Cardiac muscle cell (in vitro differentiated cells and primary cell): Measurements from ENCODE around the gene NYNRIN. TPM values are rescaled to one million over a fixed set of nuclear protein-coding genes. Genes with fewer than 3 reads are reported as not detected.

Experiments
- DNase-seq, 2 donors: peaks; one replicate each; pipeline versions ENCODE4 v3.0.0 to v3.0.0-alpha.2; 2010 to 2017; ENCODE audit warnings: low read depth in 1 of 2, low spot score in 1 of 2
- H3K27ac ChIP-seq: fragments of 200-600 bp; sonication (generic); 2 replicates; pipeline ENCODE4 v1.5.1; 2016
- H3K27me3 ChIP-seq: fragments of 200-600 bp; sonication (generic); 2 replicates; pipeline ENCODE4 v1.6.0; 2016; ENCODE audit warnings: control low read depth
- H3K36me3 ChIP-seq: fragments of 200-600 bp; sonication (generic); 2 replicates; pipeline ENCODE4 v1.5.1; 2016; ENCODE audit warnings: control low read depth
- H3K4me1 ChIP-seq: fragments of 200-600 bp; sonication (generic); 2 replicates; pipeline ENCODE4 v1.8.1; 2017; ENCODE audit warnings: low read depth, mild to moderate bottlenecking, mixed run types
- H3K4me3 ChIP-seq: fragments of 200-600 bp; sonication (generic); 2 replicates; pipeline ENCODE4 v1.5.1; 2016; ENCODE audit warnings: mild to moderate bottlenecking
- H3K9me3 ChIP-seq: fragments of 200-600 bp; sonication (generic); 2 replicates; pipeline ENCODE4 v1.5.1; 2017; ENCODE audit warnings: low read depth, mild to moderate bottlenecking, control low read depth
- polyA plus RNA-seq: library from polyadenylated mRNA; unstranded; fragments of >200 nt; fragmentation: Nextera tagmentation; extraction: Ambion mirVana; gene quantifications from 2 replicates; pipeline ENCODE4 v1.2.1, GENCODE V29; 2016
- total RNA-seq: library from RNA; depleted of rRNA; stranded (reverse); fragments of >200 nt; gene quantifications from 2 replicates; pipeline ENCODE4 v1.2.3, GENCODE V29; 2016
- TF ChIP-seq, protein P1 (sequence below): IDR thresholded peaks from 2 replicates; pipeline ENCODE4 v1.5.1; 2012; ENCODE audit warnings: low read depth, mild to moderate bottlenecking, low read length

Gene NYNRIN
- total and polyA plus RNA-seq, 2 experiments from 2014 or later, result 21.3 to 56.2 TPM

DNA sequence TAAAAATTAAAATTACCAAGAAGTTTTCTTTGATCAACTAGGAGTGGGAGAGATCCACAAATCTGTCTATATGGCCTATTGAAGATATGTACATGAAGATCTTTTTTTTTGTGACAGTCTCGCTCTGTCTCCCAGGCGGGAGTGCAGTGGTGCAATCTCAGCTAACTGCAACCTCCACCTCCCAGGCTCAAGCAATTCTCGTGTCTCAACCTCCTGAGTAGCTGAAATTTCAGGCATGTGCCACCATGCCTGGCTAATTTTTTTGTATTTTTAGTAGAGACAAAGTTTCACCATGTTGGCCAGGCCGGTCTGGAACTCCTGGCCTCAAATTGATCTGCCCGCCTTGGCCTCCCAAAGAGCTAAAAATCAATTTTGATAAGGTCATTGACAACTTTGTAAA is 35.4 kb upstream of the NYNRIN start:
- Histone ChIP-seq H3K27me3 (peaks cover 35% of the 10 kb centered on the region), H3K4me3 (no peak overlapping the region), H3K27ac (no peak overlapping the region), H3K4me1 (peaks cover 5% of the 10 kb centered on the region), H3K36me3 (no peaks in the 10 kb centered on the region), H3K9me3 (no peaks in the 10 kb centered on the region)
- DNase-seq, result no peak
- TF ChIP-seq, protein P1, sequence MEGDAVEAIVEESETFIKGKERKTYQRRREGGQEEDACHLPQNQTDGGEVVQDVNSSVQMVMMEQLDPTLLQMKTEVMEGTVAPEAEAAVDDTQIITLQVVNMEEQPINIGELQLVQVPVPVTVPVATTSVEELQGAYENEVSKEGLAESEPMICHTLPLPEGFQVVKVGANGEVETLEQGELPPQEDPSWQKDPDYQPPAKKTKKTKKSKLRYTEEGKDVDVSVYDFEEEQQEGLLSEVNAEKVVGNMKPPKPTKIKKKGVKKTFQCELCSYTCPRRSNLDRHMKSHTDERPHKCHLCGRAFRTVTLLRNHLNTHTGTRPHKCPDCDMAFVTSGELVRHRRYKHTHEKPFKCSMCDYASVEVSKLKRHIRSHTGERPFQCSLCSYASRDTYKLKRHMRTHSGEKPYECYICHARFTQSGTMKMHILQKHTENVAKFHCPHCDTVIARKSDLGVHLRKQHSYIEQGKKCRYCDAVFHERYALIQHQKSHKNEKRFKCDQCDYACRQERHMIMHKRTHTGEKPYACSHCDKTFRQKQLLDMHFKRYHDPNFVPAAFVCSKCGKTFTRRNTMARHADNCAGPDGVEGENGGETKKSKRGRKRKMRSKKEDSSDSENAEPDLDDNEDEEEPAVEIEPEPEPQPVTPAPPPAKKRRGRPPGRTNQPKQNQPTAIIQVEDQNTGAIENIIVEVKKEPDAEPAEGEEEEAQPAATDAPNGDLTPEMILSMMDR, result no peak

DNA sequence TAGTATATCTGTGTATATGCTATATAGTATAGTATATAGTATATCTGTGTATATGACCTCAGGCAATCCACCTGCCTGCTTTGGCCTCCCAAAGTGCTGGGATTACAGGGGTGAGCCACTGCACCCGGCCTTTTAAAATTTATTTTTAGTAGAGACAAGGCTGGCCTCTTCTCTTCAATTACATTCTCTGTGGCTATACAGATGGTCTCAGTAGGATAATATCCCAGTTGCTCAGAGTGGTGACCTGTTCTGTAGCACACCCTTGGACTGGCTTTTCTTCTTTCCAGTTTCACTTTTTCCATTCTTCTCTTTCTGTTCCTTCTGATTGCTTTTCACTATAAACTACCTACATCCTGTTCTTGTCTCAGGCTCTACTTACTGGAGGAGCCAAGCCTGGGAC is 34.0 kb upstream of the NYNRIN start:
- Histone ChIP-seq H3K27ac (no peak overlapping the region), H3K4me3 (no peak overlapping the region), H3K9me3 (no peaks in the 10 kb centered on the region), H3K4me1 (peaks cover 5% of the 10 kb centered on the region), H3K36me3 (no peaks in the 10 kb centered on the region), H3K27me3 (peaks cover 29% of the 10 kb centered on the region)
- no peak for DNase-seq
- TF ChIP-seq, protein P1, result no peak

DNA sequence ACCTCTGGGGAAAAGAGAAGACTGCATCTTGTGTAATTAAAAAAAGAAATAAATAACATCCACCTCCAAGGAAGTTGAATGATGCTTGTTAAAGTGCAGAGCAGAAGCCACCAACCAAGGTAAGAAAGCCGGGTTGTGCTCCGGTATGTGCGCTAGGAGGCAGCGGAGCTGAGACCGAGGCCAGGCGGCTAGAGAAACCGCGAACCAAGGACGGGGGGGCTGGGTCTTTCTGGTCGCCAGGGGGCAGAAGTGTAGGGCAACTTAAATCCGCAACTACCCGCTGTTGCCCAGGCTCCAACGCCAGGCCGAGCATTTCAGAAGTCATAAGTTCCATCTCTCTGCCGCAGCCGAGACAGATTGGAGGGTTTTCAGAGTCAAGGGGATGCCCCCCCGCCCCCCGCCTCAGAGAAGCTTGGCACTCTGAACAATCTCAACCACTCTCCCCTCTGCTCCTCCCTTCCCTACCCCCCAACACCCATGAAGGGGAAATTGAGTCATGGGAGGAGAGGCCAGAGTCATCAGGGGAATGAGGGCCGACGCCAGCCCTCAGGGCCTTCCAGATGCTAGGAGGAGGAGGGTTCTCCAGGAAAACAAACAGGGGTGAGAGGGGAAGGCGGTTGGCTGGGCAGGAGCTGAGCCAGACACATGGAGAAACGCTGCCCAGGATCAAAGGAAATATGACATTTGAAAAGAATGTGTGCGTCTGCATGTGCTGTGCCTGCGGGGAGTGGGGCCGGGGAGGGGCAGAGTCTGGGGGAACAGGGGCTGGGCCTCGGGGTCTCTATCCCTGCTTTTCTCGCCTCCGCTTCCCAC is 33.0 kb upstream of the NYNRIN start:
- peaks cover 5% of the 10 kb centered on the region for H3K4me1 ChIP-seq

DNA sequence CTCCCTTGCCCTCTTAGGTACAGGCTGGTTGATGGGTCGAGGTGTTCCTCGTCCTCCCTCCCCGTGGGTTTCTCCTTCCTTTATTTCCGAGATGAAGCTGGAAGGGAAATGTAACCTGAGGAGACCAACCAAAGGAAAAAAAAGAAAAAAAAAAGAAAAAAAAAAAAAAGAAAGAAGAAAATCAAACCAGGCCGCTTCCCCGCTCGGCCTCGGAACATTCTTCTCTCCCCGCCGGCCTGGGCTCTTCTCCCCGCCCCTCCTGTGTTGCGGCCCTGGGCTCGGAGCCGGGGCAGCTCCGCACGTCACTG is 32.4 kb upstream of the NYNRIN start:
- no peaks in the 10 kb centered on the region for H3K9me3 ChIP-seq
- no peaks in the 10 kb centered on the region for H3K36me3 ChIP-seq
- H3K27ac ChIP-seq, result peak overlapping the region; percentile 85
- peak overlapping the region; percentile 79 for H3K4me3 ChIP-seq
- DNase-seq, result no peak
- TF ChIP-seq, protein P1, result no peak
- peaks cover 21% of the 10 kb centered on the region for H3K27me3 ChIP-seq
- peaks cover 5% of the 10 kb centered on the region for H3K4me1 ChIP-seq

More for the DNA sequence above, 33.0 kb upstream of the NYNRIN start:
- no peaks in the 10 kb centered on the region for H3K9me3 ChIP-seq
- peaks cover 25% of the 10 kb centered on the region for H3K27me3 ChIP-seq
- DNase-seq, result peak; percentile 93 to 97
- no peaks in the 10 kb centered on the region for H3K36me3 ChIP-seq
- TF ChIP-seq, protein P1, result peak; percentile 98
- peak overlapping the region; percentile 85 for H3K27ac ChIP-seq
- H3K4me3 ChIP-seq, result peak overlapping the region; percentile 79

DNA sequence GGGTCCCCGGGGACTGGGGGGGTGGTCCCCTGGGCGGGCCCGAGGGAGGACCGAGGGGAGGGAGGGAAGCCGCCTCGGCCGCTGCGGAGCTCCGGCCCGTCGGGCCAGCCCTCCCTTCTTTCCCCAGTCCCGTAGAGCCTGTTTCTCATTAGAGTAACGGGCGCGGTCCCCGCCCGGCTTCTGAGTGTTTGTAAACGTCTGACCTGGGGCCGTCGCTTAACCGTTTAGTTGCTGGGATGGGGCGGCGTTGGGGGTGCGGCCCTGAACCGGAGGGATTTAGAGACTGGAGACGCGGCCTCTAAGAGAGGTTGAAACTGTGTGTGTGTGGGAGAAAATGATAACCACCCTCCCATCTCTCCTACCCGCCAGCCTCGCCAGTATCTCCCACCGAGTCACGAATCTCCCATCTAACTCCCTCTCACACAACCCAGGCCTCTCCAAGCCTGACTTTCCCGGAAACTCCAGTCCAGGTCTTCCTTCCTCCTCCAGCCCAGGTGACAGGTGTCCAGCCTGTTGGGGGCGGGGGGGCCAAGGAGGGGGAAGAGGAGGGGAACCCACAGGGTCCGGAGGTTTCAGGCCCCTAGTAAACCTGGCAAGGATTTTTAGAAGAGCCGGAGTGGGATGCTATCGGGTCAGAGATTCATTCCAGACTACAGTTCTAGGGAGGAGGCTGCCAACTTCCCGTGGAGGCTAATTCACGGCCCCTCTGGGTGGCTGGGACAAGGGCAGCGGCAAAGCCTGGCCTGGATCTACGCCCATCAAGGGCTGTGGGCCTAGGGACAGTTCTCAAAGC is 31.9 kb upstream of the NYNRIN start:
- Histone ChIP-seq H3K27ac (peak overlapping the region; percentile 85), H3K4me1 (peaks cover 5% of the 10 kb centered on the region), H3K9me3 (no peaks in the 10 kb centered on the region), H3K36me3 (no peaks in the 10 kb centered on the region), H3K4me3 (peak overlapping the region; percentile 79), H3K27me3 (peaks cover 15% of the 10 kb centered on the region)
- DNase-seq, result peak; percentile 96 to 99
- TF ChIP-seq, protein P1, result no peak
